GM12872 (cell line): ENCODE results near the gene ERLEC1.

ENCODE experiments used
- TF ChIP-seq, protein P1 (sequence below): IDR thresholded peaks from 3 replicates; pipeline ENCODE4 v1.5.1; 2011; ENCODE audit warnings: low read depth, mild to moderate bottlenecking, low read length, moderate library complexity; ENCODE audit not compliant: insufficient read depth

Gene ERLEC1

DNA sequence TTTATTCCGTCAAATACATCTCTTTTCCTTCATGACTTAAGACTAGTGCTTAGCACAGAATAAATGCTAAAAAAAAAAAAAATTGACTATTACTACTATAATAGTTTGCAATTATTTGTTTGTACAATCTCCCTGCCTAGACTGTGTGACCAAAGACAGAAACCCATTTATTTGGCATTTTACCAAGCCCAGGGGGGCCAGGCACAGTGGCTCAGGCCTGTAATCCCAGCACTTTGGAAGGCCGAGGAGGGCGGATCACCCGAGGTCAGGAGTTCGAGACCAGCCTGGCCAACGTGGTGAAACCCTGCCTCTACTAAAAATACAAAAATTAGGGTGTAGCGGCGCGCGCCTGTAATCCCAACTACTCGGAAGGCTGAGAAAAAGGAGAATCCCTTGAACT is 1.5 kb upstream of the ERLEC1 start:
- TF ChIP-seq, protein P1, sequence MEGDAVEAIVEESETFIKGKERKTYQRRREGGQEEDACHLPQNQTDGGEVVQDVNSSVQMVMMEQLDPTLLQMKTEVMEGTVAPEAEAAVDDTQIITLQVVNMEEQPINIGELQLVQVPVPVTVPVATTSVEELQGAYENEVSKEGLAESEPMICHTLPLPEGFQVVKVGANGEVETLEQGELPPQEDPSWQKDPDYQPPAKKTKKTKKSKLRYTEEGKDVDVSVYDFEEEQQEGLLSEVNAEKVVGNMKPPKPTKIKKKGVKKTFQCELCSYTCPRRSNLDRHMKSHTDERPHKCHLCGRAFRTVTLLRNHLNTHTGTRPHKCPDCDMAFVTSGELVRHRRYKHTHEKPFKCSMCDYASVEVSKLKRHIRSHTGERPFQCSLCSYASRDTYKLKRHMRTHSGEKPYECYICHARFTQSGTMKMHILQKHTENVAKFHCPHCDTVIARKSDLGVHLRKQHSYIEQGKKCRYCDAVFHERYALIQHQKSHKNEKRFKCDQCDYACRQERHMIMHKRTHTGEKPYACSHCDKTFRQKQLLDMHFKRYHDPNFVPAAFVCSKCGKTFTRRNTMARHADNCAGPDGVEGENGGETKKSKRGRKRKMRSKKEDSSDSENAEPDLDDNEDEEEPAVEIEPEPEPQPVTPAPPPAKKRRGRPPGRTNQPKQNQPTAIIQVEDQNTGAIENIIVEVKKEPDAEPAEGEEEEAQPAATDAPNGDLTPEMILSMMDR = no peak

DNA sequence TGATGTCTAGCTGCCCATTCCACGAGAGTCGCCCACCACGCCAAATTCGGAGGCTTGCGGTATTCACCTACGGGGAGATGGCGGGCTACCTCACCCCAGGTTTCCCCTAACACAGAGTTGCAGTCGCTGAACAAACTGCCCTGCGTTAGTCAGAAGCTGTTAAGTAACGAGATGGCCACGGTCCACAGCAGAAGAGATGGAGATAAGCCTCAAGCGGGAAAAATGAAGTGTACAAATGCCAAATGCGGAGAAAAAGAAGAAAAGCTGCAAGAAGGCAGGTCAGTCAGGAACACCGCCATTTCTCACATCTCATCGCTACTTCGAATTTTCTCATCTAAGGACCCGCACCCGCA is 516 bp upstream of the ERLEC1 start:
- TF ChIP-seq, protein P1 = no peak

DNA sequence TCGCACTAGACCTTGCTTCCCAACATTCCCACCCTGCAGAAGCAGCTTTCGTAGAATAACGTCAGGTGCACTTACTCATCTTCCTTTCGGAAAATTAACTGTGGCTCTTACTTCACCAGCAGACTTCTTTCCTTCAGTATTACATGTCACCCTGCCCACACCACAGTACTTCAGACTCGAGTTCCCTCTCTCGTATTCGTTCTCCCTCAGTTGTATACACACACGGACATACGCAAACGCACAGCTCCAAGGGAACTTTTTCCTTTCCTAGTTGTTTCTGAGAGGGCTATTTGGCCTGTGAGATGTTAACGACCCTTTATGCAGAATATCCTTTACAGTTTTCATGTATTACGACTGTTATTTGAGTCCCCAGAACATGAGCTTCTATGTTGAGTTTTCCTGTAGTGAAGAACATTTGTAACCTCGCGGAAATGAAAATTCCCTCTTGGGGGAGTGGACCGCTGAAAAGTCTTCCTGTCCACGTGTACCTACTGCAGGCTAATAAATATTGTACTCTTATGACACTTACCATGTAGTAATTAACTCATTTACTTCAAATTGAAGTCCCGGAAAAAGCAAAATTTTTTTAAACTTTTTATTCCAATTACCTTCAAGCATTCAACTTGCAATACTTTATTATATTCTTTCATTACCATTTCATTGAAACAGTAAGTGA is 908 bp downstream of the ERLEC1 start:
- TF ChIP-seq, protein P1 = no peak

DNA sequence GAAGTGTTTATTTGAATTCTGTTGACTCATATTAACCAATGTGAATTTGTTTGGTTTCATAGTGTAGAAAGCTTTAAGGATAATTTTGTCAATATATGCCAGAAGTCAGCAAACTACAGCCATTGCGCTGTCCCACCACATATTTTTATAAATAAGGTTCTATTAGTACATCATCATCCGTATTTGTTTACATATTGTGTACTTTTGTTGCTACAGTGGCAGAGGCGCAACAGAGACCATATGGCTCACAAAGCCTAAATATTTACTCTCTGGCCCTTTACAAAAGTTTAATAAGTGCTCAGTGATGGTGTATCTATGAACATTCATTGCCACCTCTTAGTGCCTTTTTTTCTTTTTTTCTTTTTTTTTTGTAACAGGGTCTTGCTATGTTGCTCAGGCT is 6.4 kb downstream of the ERLEC1 start:
- TF ChIP-seq, protein P1 = no peak

DNA sequence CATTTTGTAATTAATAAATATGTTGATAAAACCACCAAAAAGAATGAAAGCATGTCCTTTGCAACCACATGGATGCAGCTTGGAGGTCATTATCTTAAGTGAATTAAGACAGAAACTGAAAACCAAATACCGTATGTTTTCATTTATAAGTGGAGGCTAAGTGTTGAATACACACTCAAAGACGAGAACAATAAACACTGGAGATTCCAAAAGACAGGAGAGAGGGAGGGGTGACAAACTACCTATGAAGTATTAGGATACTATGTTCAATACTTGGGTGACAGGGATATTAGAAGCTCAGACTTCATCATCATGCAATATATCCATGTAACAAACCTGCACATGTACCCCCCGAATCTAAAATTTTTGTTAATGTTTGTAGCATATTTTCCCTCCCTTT is 7.0 kb downstream of the ERLEC1 start:
- TF ChIP-seq, protein P1 = no peak

DNA sequence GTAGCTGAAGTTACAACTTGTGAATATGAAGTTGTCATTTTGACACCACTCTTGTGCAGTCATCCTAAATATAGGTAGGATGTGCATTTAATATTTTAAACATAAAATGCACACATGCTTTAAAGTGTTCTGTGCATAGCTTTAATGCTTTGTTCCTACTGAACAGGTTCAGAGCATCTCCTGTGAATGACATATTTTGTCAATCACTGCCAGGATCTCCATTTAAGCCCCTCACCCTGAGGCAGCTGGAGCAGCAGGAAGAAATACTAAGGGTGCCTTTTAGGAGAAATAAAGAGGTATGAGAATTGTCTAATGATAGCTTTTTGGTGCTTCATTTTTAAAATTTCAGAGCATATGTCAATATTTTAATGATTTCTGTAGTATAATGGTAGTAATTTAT is 14.7 kb downstream of the ERLEC1 start:
- TF ChIP-seq, protein P1 = no peak

DNA sequence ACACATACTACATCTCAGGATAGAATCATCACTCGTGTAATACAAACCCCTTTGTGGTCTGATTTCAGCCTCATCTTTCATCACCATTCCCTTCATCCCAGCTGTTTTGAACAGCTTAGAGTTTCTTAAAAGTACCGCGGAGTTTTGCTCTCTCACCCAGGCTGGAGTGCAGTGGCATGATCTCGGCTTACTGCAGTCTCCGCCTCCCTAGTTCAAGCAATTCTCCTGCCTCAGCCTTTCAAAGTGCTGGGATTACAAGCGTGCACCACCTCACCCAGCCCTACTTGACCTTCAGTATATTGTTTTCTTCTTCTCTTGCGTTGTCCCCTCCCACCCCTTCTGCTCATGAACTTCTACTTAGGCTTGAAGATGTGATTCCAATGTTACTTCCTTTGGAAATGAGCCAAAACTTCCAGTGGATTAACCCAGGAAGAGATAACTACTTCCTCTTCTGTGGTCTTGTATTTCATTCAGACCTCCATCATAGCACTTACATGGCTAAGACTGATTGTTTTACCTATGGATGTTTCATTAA is 15.8 kb downstream of the ERLEC1 start:
- TF ChIP-seq, protein P1 = no peak
